Measurements from ENCODE around the gene PIK3R6.

GRCh38 chr17:8798176-8798845 lies 69.2 kb downstream of the PIK3R6 start:
- TF ChIP-seq POLR2AphosphoS2 (IDR thresholded peaks at IDR 0.05; ENCODE audit: low read depth, low read length) (peak; percentile 42; the same call in 1 of the 2 replicates), CUX1 (IDR thresholded peaks at IDR 0.05; ENCODE audit: insufficient replicate concordance, low read depth, low read length) (no peak), NBN (IDR thresholded peaks at IDR 0.05) (no peak), SPI1 (IDR thresholded peaks at IDR 0.05; ENCODE audit: borderline replicate concordance, insufficient read depth, low read depth, low read length) (no peak), JUND (IDR thresholded peaks at IDR 0.05; ENCODE audit: low read depth, low read length) (no peak), SP1 (IDR thresholded peaks at IDR 0.05; ENCODE audit: low read depth, low read length) (no peak), SREBF2 (IDR thresholded peaks at IDR 0.05; ENCODE audit: low read length) (no peak), RCOR1 (conservative IDR thresholded peaks at IDR 0.05; ENCODE audit: low read depth, low read length) (no peak), ZNF217 (IDR thresholded peaks at IDR 0.05) (no peak), RFX5 (IDR thresholded peaks at IDR 0.05; ENCODE audit: low read depth, low read length) (no peak), RAD21 (IDR thresholded peaks at IDR 0.05; ENCODE audit: insufficient read depth, low read depth, low read length) (no peak), FOXM1 (IDR thresholded peaks at IDR 0.05; ENCODE audit: low read depth, low read length) (no peak)
- TF ChIP-seq, protein P1, sequence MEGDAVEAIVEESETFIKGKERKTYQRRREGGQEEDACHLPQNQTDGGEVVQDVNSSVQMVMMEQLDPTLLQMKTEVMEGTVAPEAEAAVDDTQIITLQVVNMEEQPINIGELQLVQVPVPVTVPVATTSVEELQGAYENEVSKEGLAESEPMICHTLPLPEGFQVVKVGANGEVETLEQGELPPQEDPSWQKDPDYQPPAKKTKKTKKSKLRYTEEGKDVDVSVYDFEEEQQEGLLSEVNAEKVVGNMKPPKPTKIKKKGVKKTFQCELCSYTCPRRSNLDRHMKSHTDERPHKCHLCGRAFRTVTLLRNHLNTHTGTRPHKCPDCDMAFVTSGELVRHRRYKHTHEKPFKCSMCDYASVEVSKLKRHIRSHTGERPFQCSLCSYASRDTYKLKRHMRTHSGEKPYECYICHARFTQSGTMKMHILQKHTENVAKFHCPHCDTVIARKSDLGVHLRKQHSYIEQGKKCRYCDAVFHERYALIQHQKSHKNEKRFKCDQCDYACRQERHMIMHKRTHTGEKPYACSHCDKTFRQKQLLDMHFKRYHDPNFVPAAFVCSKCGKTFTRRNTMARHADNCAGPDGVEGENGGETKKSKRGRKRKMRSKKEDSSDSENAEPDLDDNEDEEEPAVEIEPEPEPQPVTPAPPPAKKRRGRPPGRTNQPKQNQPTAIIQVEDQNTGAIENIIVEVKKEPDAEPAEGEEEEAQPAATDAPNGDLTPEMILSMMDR (IDR thresholded peaks at IDR 0.05 in 2 of 3, conservative IDR thresholded peaks at IDR 0.05 in 1 of 3; ENCODE audit: control insufficient read depth in 2 of 3, extremely low read depth in 1 of 3, insufficient read depth in 1 of 3, low read depth in 3 of 3, low read length in 3 of 3) = no peak

All from GM12878 (cell line).